WTC11 (cell line): ENCODE results near the gene NKD1.

Source experiments
- ATF6 ChIP-seq: sonication (generic); formaldehyde crosslinking; IDR thresholded peaks from 2 replicates; pipeline ENCODE4 v1.8.1; 2023; ENCODE audit warnings: mild to moderate bottlenecking, missing genetic modification reagents
- CREB1 ChIP-seq: sonication (generic); formaldehyde crosslinking; IDR thresholded peaks from 2 replicates; pipeline ENCODE4 v1.8.0; 2023; ENCODE audit warnings: mild to moderate bottlenecking, missing genetic modification reagents
- CTCF ChIP-seq: fragments of 200-600 bp; IDR thresholded peaks from 2 replicates; pipeline ENCODE4 v1.8.0; 2022; ENCODE audit warnings: antibody characterized with exemption
- MAX ChIP-seq: sonication (generic); formaldehyde crosslinking; IDR thresholded peaks from 2 replicates; pipeline ENCODE4 v1.8.0; 2022; ENCODE audit warnings: mild to moderate bottlenecking, missing genetic modification reagents
- SP1 ChIP-seq: sonication (generic); formaldehyde crosslinking; conservative IDR thresholded peaks from 2 replicates; pipeline ENCODE4 v1.8.1; 2022; ENCODE audit warnings: missing genetic modification reagents

GRCh38 chr16:50632927-50633800 lies 85.0 kb downstream of the NKD1 start:
- TF ChIP-seq SP1 (CRISPR knock-in tag), result no peak
- no peak for TF ChIP-seq CREB1 (CRISPR knock-in tag)
- no peak for TF ChIP-seq MAX
- no peak for TF ChIP-seq CTCF
- TF ChIP-seq ATF6, result no peak
